Gastrocnemius medialis (tissue), 4 donors: ENCODE measurements around the gene FREM3.

ENCODE experiments used
- POLR2A ChIP-seq, 2 donors: fragments of 450-650 bp; IDR thresholded peaks; one replicate each; pipeline ENCODE4 v1.6.1; 2017; ENCODE audit warnings: antibody characterized with exemption in 2 of 2, mild to moderate bottlenecking in 2 of 2, moderate library complexity in 2 of 2
- TF ChIP-seq, protein P1 (sequence below), 5 experiments: fragments of 450-650 bp in 3 of 5; fragments of 200-600 bp in 2 of 5; sonication (generic) in 2 of 5; IDR thresholded peaks in 4 of 5; conservative IDR thresholded peaks in 1 of 5; 1 replicate in 4 of 5; 2 replicates in 1 of 5; pipeline ENCODE4 v1.5.1; 2016 to 2019; ENCODE audit warnings: antibody characterized with exemption in 5 of 5, mild to moderate bottlenecking in 3 of 5, moderate library complexity in 3 of 5

DNA sequence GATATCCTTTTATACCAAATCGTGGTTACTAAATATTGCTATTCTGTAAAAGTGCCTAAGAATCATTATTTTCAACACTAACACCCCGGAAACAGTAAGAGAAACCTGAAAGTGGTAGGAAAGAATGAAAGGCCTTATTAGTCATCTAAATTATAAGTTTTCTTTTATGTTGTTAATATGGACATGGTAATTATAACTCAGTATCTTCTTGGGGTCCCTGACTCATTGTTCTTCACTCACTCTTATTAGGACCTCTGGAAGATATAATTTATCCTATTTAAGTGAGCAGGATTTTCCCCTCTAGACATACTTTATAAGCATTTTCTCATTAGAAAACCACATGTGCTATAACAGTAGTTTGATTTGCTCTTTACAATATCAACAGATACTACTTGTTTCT is 136.0 kb downstream of the FREM3 start:
- TF ChIP-seq, protein P1, sequence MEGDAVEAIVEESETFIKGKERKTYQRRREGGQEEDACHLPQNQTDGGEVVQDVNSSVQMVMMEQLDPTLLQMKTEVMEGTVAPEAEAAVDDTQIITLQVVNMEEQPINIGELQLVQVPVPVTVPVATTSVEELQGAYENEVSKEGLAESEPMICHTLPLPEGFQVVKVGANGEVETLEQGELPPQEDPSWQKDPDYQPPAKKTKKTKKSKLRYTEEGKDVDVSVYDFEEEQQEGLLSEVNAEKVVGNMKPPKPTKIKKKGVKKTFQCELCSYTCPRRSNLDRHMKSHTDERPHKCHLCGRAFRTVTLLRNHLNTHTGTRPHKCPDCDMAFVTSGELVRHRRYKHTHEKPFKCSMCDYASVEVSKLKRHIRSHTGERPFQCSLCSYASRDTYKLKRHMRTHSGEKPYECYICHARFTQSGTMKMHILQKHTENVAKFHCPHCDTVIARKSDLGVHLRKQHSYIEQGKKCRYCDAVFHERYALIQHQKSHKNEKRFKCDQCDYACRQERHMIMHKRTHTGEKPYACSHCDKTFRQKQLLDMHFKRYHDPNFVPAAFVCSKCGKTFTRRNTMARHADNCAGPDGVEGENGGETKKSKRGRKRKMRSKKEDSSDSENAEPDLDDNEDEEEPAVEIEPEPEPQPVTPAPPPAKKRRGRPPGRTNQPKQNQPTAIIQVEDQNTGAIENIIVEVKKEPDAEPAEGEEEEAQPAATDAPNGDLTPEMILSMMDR (IDR thresholded peaks at IDR 0.05 in 4 of 5, conservative IDR thresholded peaks at IDR 0.05 in 1 of 5): no peak
- TF ChIP-seq POLR2A (IDR thresholded peaks at IDR 0.05): no peak
